ES-I3 (cell line): Measurements from ENCODE around the gene HOXB3.

ENCODE experiments used
- H3K36me3 ChIP-seq: 2 replicates; pipeline ENCODE4 v1.6.1; 2013; ENCODE audit warnings: mild to moderate bottlenecking, low read length, control low read depth, moderate library complexity; ENCODE audit not compliant: insufficient read depth
- H3K4me1 ChIP-seq: 2 replicates; pipeline ENCODE4 v1.6.1; 2013; ENCODE audit warnings: mild to moderate bottlenecking, control low read depth, low read length; ENCODE audit not compliant: insufficient read depth
- H3K9ac ChIP-seq: 2 replicates; pipeline ENCODE4 v1.6.1; 2013; ENCODE audit warnings: low read depth, mild to moderate bottlenecking, low read length, moderate library complexity
- H3K9me3 ChIP-seq: 2 replicates; pipeline ENCODE4 v1.6.1; 2013; ENCODE audit warnings: mild to moderate bottlenecking, low read length, moderate library complexity; ENCODE audit not compliant: control insufficient read depth, insufficient read depth

Gene HOXB3

DNA sequence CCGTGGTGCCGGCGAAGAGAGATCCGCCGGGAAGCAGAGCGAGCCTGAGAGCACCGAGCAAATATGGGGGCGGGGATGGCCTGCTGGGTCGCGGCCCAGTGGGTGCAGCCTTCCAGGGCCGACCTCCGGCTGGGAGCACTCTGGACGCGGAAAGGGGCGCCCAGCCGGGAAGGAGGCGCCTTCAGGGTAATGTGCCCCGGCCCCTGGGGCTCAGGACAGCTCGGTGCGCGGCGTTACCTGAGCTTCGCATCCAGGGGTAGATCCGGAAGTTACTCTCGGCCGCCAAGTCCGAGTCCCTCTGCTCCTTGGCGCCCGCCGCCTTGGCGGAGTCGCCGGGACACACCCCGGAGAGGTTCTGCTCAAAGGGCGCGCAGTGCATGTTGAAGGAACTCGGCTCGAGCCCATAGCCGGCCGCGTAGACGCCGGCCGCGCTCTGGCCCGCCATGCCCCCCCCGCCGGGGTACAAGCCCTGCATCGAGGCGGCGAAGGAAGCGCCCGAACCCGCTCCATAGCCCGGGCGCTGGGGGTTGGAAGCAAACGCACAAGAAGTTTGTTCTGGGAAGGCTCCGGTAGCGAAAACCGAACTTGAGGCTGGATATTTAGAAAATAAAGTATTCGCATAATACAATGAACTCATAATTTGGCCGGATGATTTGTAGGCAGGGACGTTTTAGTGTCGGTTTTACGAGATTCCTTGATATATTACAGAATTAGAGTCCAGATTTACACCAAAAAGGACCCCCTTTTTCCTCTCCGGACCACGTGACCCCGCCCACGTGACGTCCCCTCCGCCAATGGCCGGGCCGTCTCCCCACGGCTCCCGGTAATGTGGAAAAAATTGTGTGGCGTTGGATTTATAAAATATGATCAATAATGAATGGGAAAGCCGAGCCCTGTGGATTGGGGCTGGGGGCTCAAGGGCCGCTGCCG lies 20.5 kb upstream of the HOXB3 start, which contains the start of gene HOXB7:
HOXB7 (minus strand) TSS at position 736 of the 930 bp plus-strand sequence; CDS start at position 637, 99 bp downstream.
- Histone ChIP-seq H3K9me3 (no peaks in the 10 kb centered on the region; the same call in 1 of the 2 replicates), H3K36me3 (no peaks in the 10 kb centered on the region), H3K4me1 (no peaks in the 10 kb centered on the region), H3K9ac (peak within 1 kb of the TSS; percentile 48; the same call in 1 of the 2 replicates)

DNA sequence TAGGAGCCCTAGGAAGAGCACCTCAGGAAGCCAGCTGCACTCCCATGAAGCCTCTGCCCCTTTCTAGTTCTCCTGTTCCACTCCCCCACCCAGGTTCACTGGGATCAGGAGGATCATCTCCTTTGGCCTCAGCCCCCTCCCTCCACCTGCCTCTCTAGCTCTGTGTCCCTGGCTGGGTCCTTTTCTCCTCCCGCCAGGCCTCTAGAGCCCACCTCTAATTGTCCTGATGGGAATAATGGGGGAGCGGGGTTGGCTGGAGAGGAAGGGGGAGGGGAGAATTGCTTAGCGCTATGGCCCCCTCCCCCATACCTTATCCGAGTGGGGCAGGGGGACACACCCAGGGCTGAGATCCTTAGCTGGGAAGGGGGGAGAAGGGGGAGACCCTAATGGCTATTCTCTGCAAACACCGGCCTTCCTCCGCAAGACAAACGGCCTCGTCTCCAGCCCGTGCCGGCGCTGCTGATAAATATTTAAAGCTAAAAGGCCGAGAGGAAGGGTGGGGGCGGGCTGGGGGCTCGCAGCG lies 19.8 kb upstream of the HOXB3 start:
- H3K4me1 ChIP-seq: no peaks in the 10 kb centered on the region
- no peaks in the 10 kb centered on the region for H3K36me3 ChIP-seq
- H3K9ac ChIP-seq: peak overlapping the region; percentile 48; the same call in 1 of the 2 replicates
- no peaks in the 10 kb centered on the region; the same call in 1 of the 2 replicates for H3K9me3 ChIP-seq

DNA sequence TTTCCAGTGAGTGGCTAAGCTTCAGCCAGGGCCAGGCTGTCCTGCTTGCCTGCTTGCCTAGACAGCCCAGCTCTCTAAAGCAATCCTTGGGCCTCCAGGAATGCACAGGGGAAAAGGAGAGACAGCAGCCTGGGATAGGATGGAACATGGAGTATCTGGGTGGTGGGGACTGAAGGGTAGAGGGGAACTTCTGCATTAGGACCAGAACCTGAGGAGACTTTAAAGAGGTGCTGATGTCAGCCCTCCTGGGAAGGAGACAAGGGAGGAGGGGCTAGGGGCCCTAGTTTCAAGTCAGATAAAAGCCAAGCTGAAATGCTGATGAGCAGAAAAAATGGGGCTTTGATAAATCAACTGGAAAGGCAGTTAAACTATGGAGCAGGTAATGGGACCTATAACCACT lies 19.0 kb upstream of the HOXB3 start:
- Histone ChIP-seq H3K36me3 (no peaks in the 10 kb centered on the region), H3K9ac (no peak overlapping the region), H3K9me3 (no peaks in the 10 kb centered on the region; the same call in 1 of the 2 replicates), H3K4me1 (no peaks in the 10 kb centered on the region)

DNA sequence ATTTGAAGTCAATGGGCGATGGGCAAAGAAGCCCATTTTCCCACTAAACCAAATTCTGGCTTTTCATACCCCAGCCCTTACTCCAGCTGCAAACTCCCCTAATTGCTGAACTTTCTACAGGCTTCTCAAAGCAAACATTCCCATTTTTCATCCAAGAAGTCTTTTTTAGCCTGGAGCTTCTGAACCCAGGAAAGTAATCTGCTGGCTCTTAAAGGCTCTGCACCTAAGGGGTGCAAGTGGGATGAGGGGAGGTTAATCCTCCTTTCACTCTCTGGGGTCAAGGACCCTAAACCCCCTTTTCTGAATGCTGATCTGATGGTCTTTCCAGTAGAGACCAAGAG lies 18.4 kb upstream of the HOXB3 start:
- no peaks in the 10 kb centered on the region for H3K4me1 ChIP-seq
- H3K36me3 ChIP-seq: no peaks in the 10 kb centered on the region
- H3K9me3 ChIP-seq: no peaks in the 10 kb centered on the region; the same call in 1 of the 2 replicates
- no peak overlapping the region for H3K9ac ChIP-seq

DNA sequence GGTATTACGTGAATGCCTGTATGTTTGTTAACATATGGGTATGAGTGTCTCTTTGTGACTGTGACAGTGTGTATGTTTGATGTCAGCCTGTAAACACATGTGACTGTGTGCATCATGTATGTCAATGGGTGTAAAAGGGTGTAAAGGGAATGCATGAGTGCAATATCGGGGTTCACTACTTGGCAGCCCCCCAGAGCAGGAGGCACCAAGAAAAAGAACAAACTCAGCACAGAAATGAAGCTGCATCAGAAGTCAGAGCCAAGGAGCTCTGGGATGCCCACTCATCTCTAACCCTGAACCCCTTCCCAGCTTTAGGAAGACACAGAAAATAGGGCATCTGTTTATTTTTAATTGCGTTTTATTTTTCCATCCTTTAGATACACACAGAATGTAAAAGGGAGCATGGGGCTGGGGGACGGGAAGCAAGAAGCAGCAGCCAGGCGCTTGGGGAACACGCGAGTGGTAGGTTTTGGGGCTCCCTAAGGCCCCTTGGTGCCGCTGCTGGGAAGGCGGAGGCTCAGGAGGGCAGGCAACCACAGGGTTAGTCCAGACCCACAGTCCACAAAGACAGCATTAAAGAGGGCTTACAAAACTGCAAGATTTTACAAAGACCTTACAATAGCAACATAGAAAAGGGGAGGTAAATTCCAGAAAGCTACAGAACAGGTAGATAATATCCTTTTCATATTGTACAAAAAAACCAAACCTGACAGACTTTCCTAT lies 17.0 kb upstream of the HOXB3 start:
- no peak overlapping the region for H3K9ac ChIP-seq
- no peaks in the 10 kb centered on the region for H3K36me3 ChIP-seq
- no peaks in the 10 kb centered on the region; the same call in 1 of the 2 replicates for H3K9me3 ChIP-seq
- H3K4me1 ChIP-seq: no peaks in the 10 kb centered on the region

DNA sequence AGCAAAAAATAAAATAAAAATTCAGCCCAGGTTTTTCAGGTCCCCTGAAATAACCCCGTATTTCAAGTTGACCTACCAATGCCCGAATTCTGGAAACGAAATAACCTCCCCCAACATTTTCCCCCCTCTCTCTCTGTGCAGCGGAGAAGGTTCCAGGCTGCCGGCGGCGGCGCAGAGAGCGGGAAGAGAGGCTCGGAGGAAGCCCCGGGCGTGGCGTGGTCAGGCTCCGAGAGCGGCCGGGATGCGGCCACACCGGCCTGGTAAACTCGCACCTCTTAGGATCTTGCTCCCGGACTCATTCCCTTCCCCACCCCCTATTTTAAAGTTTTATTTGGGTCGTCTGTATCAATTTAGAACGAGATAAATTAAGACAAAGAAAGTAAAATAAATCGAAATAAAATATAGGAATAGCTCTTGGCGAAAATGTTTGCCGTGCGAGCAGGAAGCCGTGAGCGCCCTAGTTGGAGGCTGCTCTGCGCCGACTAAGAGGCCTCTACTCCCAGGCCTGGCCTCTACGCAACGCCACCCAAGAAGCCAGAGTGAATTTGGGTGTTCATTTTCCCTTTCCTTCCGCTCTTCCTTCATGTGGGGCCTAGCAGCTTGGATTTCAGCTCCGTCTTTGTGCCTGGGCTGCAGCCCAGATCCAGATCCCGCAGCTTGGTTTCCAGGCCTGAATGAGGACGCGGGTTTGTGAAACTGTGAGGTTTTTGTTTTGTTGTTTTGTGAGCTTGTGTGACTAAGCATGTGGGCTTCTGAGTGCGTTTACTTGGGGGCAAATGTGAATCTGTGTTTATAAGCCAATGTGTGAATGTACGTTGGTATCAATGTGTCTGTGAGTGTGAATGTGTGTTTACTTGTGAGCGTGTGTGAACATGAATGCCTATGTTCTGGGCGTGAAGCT lies 16.2 kb upstream of the HOXB3 start:
- no peaks in the 10 kb centered on the region for H3K4me1 ChIP-seq
- no peak overlapping the region for H3K9ac ChIP-seq
- no peaks in the 10 kb centered on the region for H3K36me3 ChIP-seq
- no peaks in the 10 kb centered on the region; the same call in 1 of the 2 replicates for H3K9me3 ChIP-seq

DNA sequence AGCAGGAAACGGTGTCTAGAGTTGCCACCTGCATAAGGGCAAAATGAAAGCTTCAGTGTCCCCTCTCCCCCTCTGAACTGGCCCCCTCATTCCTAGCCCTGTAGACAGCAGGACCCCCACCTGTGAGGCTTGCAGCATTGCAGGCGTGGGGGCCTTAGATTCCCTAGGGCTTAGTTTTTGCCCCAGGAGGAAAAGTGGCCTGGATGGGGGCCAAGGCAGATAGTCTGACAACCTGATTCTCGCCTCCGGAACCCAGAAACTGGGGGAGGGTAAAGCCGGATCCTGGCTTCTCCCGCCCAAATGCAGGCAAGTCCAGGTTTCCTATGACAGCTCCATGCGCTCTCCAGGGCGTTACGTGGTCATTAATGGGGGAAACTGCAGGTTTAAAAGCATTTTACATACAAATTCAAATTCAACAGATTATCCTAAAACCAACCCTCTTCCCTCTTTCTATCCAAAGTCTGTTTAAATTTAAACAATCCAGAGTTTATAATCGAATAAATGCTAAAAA lies 15.4 kb upstream of the HOXB3 start:
- Histone ChIP-seq H3K9me3 (no peaks in the 10 kb centered on the region; the same call in 1 of the 2 replicates), H3K9ac (no peak overlapping the region), H3K36me3 (no peaks in the 10 kb centered on the region), H3K4me1 (no peaks in the 10 kb centered on the region)

DNA sequence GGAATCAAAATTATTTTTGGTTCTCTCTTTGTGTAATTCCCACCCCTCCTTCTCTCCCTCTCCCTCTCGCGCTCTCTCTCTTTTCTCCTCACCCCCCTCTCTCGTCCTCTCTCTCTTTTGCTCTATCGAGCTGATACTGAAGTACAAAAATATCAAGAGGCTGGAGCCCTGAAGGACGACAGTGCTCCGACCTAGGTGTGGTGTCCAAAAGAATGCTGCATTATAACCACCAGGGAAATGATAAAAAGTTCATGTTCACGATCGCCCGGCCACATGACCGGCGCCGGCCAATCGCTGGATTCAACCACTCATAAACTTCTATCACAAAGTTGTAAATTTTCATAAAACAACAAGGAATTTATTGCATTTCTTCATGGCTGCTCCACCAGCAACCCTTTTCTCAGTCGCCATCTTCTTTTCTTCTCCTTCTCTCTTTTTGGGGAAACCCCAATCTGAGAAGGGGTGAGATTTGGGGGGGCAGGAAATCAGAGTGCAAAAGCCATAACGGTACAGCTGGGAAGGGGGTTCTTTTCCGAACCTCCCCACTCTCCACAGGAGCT lies 14.8 kb upstream of the HOXB3 start, which contains the start of gene HOXB6:
HOXB6 (minus strand) TSS at position 217 of the 560 bp plus-strand sequence. CDS start 6,836 bp downstream, outside the sequence.
- no peaks in the 10 kb centered on the region for H3K4me1 ChIP-seq
- no peaks in the 10 kb centered on the region for H3K36me3 ChIP-seq
- no peak within 1 kb of the TSS for H3K9ac ChIP-seq
- H3K9me3 ChIP-seq: no peaks in the 10 kb centered on the region; the same call in 1 of the 2 replicates

DNA sequence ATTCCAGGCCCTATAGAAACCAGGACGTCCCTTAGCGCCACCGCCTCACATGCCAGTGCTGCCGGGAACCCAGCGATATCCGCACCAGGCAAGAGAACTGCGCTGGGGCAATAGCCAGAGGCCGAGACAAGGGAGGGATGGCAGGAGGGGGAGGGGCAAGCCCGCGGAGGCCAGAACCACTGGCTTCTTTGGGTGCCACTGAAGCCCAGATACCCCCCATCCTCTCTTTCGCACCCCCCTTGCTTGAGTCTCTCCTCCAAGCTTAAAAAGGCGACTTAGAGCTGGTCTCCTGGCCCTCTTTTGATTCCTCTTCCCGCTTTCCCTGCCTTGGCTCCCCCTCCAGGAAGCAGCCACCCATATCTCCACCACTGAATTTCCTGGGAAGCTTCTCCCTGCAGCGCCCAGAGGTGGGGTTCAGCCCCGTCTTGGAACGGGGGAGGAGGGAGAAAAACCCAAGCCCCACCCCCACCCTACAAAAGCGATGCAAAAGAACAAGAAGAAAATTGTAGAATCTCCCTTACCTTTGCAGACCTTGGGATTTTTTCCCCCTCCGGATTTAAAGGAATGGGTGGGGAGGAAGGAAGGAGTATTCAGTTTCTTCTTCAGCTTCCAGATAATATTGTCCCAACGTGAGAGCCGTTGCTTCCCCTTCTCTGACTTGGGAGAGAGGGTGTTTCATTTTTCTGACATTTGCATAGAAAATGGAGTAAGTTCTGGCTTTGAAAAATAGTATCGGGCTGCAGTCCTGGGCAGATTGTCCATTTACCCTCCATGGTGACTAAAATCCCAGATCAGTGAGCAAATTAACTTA lies 14.1 kb upstream of the HOXB3 start:
- H3K9ac ChIP-seq: no peak overlapping the region
- no peaks in the 10 kb centered on the region for H3K4me1 ChIP-seq
- H3K9me3 ChIP-seq: no peaks in the 10 kb centered on the region; the same call in 1 of the 2 replicates
- no peaks in the 10 kb centered on the region for H3K36me3 ChIP-seq

DNA sequence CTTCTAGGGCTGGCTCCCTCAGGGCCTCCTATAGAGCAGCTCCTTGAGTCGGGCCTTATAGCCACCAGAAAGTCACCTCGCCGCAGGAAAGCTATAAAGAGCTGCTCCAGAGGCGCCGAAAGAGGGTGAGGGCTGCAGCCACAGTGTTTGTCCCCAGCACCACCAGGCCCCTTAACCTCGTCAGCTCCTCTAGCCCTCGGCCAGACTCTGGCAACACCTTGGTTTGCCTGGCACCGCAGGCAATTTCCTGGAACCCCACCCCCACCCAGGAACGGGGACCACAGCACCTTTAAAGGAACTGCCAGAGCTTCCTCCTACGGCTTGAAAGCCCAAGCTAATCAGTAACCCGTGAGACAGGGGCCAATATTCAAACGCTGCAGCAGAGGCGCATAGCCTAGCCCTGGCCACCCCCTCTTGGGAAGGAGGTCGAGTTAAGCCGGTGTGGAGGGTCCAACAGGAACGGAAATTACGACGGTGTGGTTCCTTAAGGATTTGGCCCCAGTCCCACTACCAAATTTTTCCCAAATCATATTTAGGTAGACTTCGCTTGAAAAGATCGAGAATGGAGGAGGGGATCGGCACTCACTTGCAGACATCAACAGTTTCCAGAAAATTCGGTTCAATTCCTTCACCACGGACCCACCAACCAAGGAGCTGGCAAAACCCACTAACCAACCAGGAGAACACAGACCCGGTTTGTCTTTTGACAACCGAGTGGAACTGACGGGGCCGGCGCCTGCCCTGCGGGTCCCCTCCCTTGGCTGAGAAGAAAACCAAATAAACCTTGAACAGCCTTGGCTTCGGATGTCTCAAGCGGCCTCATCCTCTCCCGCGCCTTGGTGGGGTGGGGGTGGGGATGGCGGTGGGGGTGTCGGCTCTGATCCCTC lies 11.7 kb upstream of the HOXB3 start:
- no peaks in the 10 kb centered on the region; the same call in 1 of the 2 replicates for H3K9me3 ChIP-seq
- H3K36me3 ChIP-seq: no peaks in the 10 kb centered on the region
- H3K4me1 ChIP-seq: peaks cover 3% of the 10 kb centered on the region; the same call in 1 of the 2 replicates
- H3K9ac ChIP-seq: no peak overlapping the region

DNA sequence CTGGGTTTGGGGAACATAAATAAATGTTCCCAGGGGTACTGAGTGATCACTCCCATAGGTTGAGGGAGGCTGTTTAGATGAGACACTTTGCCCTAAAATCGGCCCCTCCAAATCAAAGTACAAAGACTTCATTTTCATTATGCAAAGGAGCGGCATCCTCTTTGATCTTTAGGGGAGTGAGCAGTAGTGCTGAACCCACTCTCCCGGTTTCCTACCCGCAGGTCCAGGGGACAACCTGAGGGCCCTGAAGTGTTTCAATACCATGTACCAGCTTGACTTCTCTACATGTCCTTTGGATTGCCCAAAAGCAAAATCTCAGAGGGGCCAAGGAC lies 11.1 kb upstream of the HOXB3 start:
- Histone ChIP-seq H3K9ac (no peak overlapping the region), H3K4me1 (peaks cover 3% of the 10 kb centered on the region; the same call in 1 of the 2 replicates), H3K36me3 (no peaks in the 10 kb centered on the region), H3K9me3 (no peaks in the 10 kb centered on the region; the same call in 1 of the 2 replicates)
